ENCODE results near the gene SRD5A1.

DNA sequence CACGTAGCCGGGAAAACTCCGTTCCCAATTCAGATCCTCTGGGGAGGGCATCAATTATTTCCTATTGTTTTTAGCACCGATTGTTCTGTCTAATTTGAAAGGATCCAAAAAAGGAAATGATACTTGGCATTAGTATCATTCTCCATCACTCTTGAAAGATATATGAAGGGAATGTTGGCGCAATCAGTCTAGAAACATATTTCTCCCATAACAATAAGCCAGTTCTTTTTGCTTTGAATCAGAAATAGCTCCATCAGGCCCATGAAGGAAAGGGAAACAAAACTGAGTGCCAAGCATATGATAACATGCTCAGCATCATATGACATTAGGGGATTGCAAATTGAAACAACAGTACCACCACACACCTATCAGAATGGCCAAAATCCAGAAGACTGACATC is 39.8 kb downstream of the SRD5A1 start:
- no peak for TF ChIP-seq POLR2A (IDR thresholded peaks at IDR 0.05)
- TF ChIP-seq, protein P1, sequence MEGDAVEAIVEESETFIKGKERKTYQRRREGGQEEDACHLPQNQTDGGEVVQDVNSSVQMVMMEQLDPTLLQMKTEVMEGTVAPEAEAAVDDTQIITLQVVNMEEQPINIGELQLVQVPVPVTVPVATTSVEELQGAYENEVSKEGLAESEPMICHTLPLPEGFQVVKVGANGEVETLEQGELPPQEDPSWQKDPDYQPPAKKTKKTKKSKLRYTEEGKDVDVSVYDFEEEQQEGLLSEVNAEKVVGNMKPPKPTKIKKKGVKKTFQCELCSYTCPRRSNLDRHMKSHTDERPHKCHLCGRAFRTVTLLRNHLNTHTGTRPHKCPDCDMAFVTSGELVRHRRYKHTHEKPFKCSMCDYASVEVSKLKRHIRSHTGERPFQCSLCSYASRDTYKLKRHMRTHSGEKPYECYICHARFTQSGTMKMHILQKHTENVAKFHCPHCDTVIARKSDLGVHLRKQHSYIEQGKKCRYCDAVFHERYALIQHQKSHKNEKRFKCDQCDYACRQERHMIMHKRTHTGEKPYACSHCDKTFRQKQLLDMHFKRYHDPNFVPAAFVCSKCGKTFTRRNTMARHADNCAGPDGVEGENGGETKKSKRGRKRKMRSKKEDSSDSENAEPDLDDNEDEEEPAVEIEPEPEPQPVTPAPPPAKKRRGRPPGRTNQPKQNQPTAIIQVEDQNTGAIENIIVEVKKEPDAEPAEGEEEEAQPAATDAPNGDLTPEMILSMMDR (IDR thresholded peaks at IDR 0.05) = no peak
